PC-3 (cell line): ENCODE data around the gene PGAM1. TPM values are rescaled to one million over a fixed set of nuclear protein-coding genes. Genes with fewer than 3 reads are reported as not detected.

Experiments used
- ATAC-seq: fragments of 200-7000 bp; cut with Tn5 transposase; 2 replicates; pipeline ENCODE4 v1.9.1; 2020; ENCODE audit warnings: mild to moderate bottlenecking, moderate library complexity
- BruUV-seq: library from RNA; stranded (reverse); fragments of 400-500 nt; replicated peaks from 2 replicates; lab custom pipeline; 2021; lab: Mats Ljungman, UMichigan
- CTCF ChIA-PET: fragments of 300-600 bp; sonication (Branson Sonifier 250); formaldehyde crosslinking; loops from one replicate; lab custom pipeline; 2022; ENCODE audit warnings: antibody characterized with exemption; lab: Charles Lee
- POLR2A ChIA-PET: fragments of 300-600 bp; sonication (Branson Sonifier 250); formaldehyde crosslinking; loops from one replicate; lab custom pipeline; 2022; ENCODE audit warnings: antibody characterized with exemption; ENCODE audit not compliant: unreplicated experiment; lab: Charles Lee
- DNase-seq: peaks from one replicate; pipeline ENCODE4 v3.0.0-alpha.2; 2015
- H2AFZ ChIP-seq: fragments of 300-600 bp; sonication (generic); 2 replicates; pipeline ENCODE4 v1.6.0; 2016; ENCODE audit warnings: antibody characterized with exemption, low read length
- H3F3A ChIP-seq: fragments of 300-600 bp; sonication (generic); one replicate; pipeline ENCODE4 v1.6.0; 2017; ENCODE audit warnings: antibody characterized with exemption, low read length, control low read depth, mild to moderate bottlenecking; ENCODE audit not compliant: unreplicated experiment
- H3K27ac ChIP-seq: fragments of 300-600 bp; sonication (generic); 2 replicates; pipeline ENCODE4 v1.5.1; 2016; ENCODE audit warnings: mild to moderate bottlenecking, low read length
- H3K27me3 ChIP-seq: fragments of 300-600 bp; sonication (generic); 2 replicates; pipeline ENCODE4 v1.6.1; 2016; ENCODE audit warnings: low read length, mixed read lengths
- H3K36me3 ChIP-seq: fragments of 300-600 bp; sonication (generic); 2 replicates; pipeline ENCODE4 v1.6.1; 2016; ENCODE audit warnings: low read depth, mixed run types, low read length, mixed read lengths
- H3K4me1 ChIP-seq: fragments of 300-600 bp; sonication (generic); 2 replicates; pipeline ENCODE4 v1.5.1; 2016; ENCODE audit warnings: low read length; ENCODE audit not compliant: insufficient read depth
- H3K4me2 ChIP-seq: fragments of 300-600 bp; sonication (generic); 2 replicates; pipeline ENCODE4 v1.6.0; 2016; ENCODE audit warnings: low read length
- H3K4me3 ChIP-seq: fragments of 300-600 bp; sonication (generic); 2 replicates; pipeline ENCODE4 v1.5.1; 2016; ENCODE audit warnings: mild to moderate bottlenecking, low read length, mixed read lengths
- H3K79me2 ChIP-seq: fragments of 300-600 bp; sonication (generic); 2 replicates; pipeline ENCODE4 v1.6.1; 2017; ENCODE audit warnings: low read length, mixed read lengths
- H3K9ac ChIP-seq: fragments of 300-600 bp; sonication (generic); 2 replicates; pipeline ENCODE4 v1.6.0; 2016; ENCODE audit warnings: mild to moderate bottlenecking, low read length
- H3K9me2 ChIP-seq: fragments of 300-600 bp; sonication (generic); replicated peaks from 2 replicates; pipeline ENCODE4 v1.6.1; 2016; ENCODE audit warnings: mixed run types, low read length, mixed read lengths
- H3K9me3 ChIP-seq: fragments of 300-600 bp; sonication (generic); 2 replicates; pipeline ENCODE4 v1.6.1; 2016; ENCODE audit warnings: low read length, mixed read lengths
- H4K20me1 ChIP-seq: fragments of 300-600 bp; sonication (generic); 2 replicates; pipeline ENCODE4 v1.6.1; 2016; ENCODE audit warnings: low read length, mixed read lengths
- CTCF ChIP-seq: fragments of 300-600 bp; sonication (generic); conservative IDR thresholded peaks from 2 replicates; pipeline ENCODE4 v1.5.1; 2017; ENCODE audit warnings: antibody characterized with exemption, low read depth, mild to moderate bottlenecking, low read length
- EZH2 ChIP-seq: fragments of 300-600 bp; sonication (generic); IDR thresholded peaks from one replicate; pipeline ENCODE4 v1.6.1; 2017; ENCODE audit warnings: antibody characterized with exemption, mild to moderate bottlenecking, low read length; ENCODE audit not compliant: unreplicated experiment
- EZH2phosphoT487 ChIP-seq: fragments of 300-600 bp; sonication (generic); IDR thresholded peaks from 2 replicates; pipeline ENCODE4 v1.6.1; 2018; ENCODE audit warnings: mild to moderate bottlenecking, antibody characterized with exemption, low read length, borderline replicate concordance
- intact Hi-C: fragments of 100-400 bp; cut with micrococcal nuclease; formaldehyde crosslinking; loops from 2 replicates; pipeline ENCODE4 v1.9.0; 2023
- total RNA-seq: library from RNA; depleted of rRNA; stranded (reverse); fragments of >200 nt; gene quantifications from 2 replicates; pipeline ENCODE4 v1.2.3, GENCODE V29; 2014

Gene PGAM1
- total RNA-seq, 1 experiment from 2014 or later, result 661 TPM

GRCh38 chr10:97456034-97456685 is 30.2 kb downstream of the PGAM1 start:
- CTCF ChIA-PET, result no interaction called here
- BruUV-seq, result no TSS peak
- no peaks in the 10 kb centered on the region for H4K20me1 ChIP-seq
- no peak overlapping the region for H3K4me2 ChIP-seq
- POLR2A ChIA-PET, result no interaction called here
- H3F3A ChIP-seq, result no peaks in the 10 kb centered on the region
- H3K9me3 ChIP-seq, result no peaks in the 10 kb centered on the region
- ATAC-seq (no peak), DNase-seq (no peak)
- peaks cover 44% of the 10 kb centered on the region; the same call in 1 of the 2 replicates for H3K36me3 ChIP-seq
- TF ChIP-seq EZH2phosphoT487 (no peak), EZH2 (no peak), CTCF (no peak)
- no peak overlapping the region for H3K9ac ChIP-seq
- H2AFZ ChIP-seq, result no peak overlapping the region
- no peaks in the 10 kb centered on the region for H3K4me1 ChIP-seq
- no peaks in the 10 kb centered on the region; the same call in 1 of the 2 replicates for H3K79me2 ChIP-seq
- H3K9me2 ChIP-seq, result no peaks in the 10 kb centered on the region
- H3K4me3 ChIP-seq, result no peak overlapping the region
- intact Hi-C loops, result no loop called here
- H3K27me3 ChIP-seq, result no peaks in the 10 kb centered on the region
- no peak overlapping the region for H3K27ac ChIP-seq

GRCh38 chr10:97456686-97457065 is 30.7 kb downstream of the PGAM1 start:
- Histone ChIP-seq H3K9me2 (no peaks in the 10 kb centered on the region), H3K27me3 (no peaks in the 10 kb centered on the region), H3F3A (no peaks in the 10 kb centered on the region), H3K4me2 (no peak overlapping the region), H3K79me2 (no peaks in the 10 kb centered on the region; the same call in 1 of the 2 replicates), H2AFZ (no peak overlapping the region), H3K9ac (no peak overlapping the region), H3K4me1 (no peaks in the 10 kb centered on the region), H3K4me3 (no peak overlapping the region), H3K27ac (no peak overlapping the region), H3K36me3 (peaks cover 49% of the 10 kb centered on the region; the same call in 1 of the 2 replicates), H4K20me1 (no peaks in the 10 kb centered on the region), H3K9me3 (no peaks in the 10 kb centered on the region)
- intact Hi-C loops, result no loop called here
- ATAC-seq, result no peak
- no TSS peak for BruUV-seq
- TF ChIP-seq CTCF, result no peak
- TF ChIP-seq EZH2, result no peak
- no peak for TF ChIP-seq EZH2phosphoT487
- ChIA-PET POLR2A (no interaction called here), CTCF (no interaction called here)
- no peak for DNase-seq

- H3K36me3 ChIP-seq, result peaks cover 60% of the 10 kb centered on the region
- no peaks in the 10 kb centered on the region for H3K9me2 ChIP-seq
- H3K9me3 ChIP-seq, result no peaks in the 10 kb centered on the region
- ATAC-seq, result no peak
- no TSS peak for BruUV-seq
- H3F3A ChIP-seq, result peaks cover 3% of the 10 kb centered on the region
- no peaks in the 10 kb centered on the region for H4K20me1 ChIP-seq
- no peak for DNase-seq
- H3K4me2 ChIP-seq, result no peak overlapping the region
- POLR2A ChIA-PET, result no interaction called here
- TF ChIP-seq CTCF (no peak), EZH2 (no peak), EZH2phosphoT487 (no peak)
- H3K4me1 ChIP-seq, result no peaks in the 10 kb centered on the region
- no peaks in the 10 kb centered on the region for H3K27me3 ChIP-seq
- no peak overlapping the region for H3K27ac ChIP-seq
- no peak overlapping the region for H2AFZ ChIP-seq
- no peaks in the 10 kb centered on the region; the same call in 1 of the 2 replicates for H3K79me2 ChIP-seq
- CTCF ChIA-PET, result no interaction called here
- no peak overlapping the region for H3K4me3 ChIP-seq
- H3K9ac ChIP-seq, result no peak overlapping the region
- intact Hi-C loops, result no loop called here
Observed at GRCh38 chr10:97459111-97459510, 33.1 kb downstream of the PGAM1 start.
